IgD-negative memory B cell (primary cell): ENCODE results near the gene MAGI2. TPM values are rescaled to one million over a fixed set of nuclear protein-coding genes. Genes with fewer than 3 reads are reported as not detected.

Experiments used
- H3K27ac Mint-ChIP-seq, 3 donors: one replicate each; pipeline ENCODE4 v1.8.0; 2020 to 2022; ENCODE audit warnings: mild to moderate bottlenecking in 3 of 3, mixed read lengths in 3 of 3, moderate library complexity in 1 of 3
- H3K27me3 Mint-ChIP-seq: one replicate; pipeline ENCODE4 v1.8.0; 2021; ENCODE audit warnings: mixed read lengths
- H3K36me3 Mint-ChIP-seq: one replicate; pipeline ENCODE4 v1.8.0; 2020; ENCODE audit warnings: mild to moderate bottlenecking, mixed read lengths
- H3K4me1 Mint-ChIP-seq, 3 donors: one replicate each; pipeline ENCODE4 v1.8.0; 2020 to 2022; ENCODE audit warnings: mixed read lengths in 3 of 3, mild to moderate bottlenecking in 1 of 3
- H3K4me3 Mint-ChIP-seq, 4 donors: one replicate each; pipeline ENCODE4 v1.8.0; 2020 to 2022; ENCODE audit warnings: mild to moderate bottlenecking in 4 of 4, mixed read lengths in 4 of 4, moderate library complexity in 3 of 4
- H3K9me3 Mint-ChIP-seq, 3 donors: one replicate each; pipeline ENCODE4 v1.8.0; 2020 to 2021; ENCODE audit warnings: mixed read lengths in 3 of 3, mild to moderate bottlenecking in 1 of 3
- polyA plus RNA-seq: library from polyadenylated mRNA; unstranded; fragments of 300-500 nt; fragmentation: Illumina TruSeq; gene quantifications from one replicate; pipeline ENCODE4 v1.2.3, GENCODE V29; 2021

The MAGI2 gene
- polyA plus RNA-seq, 1 donor from 2014 or later = not detected

DNA sequence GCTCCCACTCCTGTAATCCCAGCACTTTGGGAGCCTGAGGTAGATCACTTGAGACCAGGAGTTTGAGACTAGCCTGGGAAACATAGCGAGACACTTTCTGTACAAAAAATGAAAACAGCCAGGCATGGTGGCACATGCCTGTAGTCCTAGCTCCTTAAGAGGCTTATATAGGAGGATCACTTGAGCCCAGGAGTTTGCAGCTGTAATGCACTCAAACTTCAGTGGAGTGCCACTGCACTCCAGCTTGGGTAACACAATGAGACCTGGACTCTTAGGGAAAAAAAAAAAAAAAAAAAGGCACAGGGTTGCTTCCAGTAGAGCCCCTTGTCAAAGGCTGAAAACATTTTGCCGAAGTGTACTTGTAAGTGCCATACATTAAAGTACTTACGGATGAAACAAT lies 1459.6 kb downstream of the MAGI2 start:
- Mint-ChIP-seq H3K27me3 (peaks cover 5% of the 10 kb centered on the region), H3K9me3 (peaks cover 0 to 3% (median 2%) of the 10 kb centered on the region in 3 donors), H3K36me3 (peaks cover 2% of the 10 kb centered on the region), H3K27ac (no peak overlapping the region), H3K4me3 (no peak overlapping the region), H3K4me1 (peaks cover 0 to 2% (median 0%) of the 10 kb centered on the region in 3 donors)

DNA sequence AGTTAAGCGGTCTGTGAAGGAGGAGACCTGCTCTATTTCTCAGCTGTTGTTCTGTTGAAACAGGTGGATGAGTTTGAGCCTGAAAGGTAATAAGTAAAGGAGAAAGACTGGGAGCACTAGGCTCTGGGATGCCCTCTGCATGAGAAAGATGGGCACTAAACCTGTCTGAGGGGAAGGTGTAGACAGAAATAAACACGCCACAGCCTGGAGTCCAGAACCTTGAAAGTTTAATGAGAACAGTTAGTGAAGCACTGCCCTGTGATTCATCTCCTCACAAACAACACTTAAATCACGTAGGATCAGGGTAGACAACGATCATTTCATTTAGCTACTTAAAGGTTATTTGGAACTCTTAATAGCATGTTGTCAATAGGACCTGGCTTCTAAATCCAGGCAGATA lies 1461.8 kb downstream of the MAGI2 start:
- H3K4me3 Mint-ChIP-seq = no peak overlapping the region
- peaks cover 8% of the 10 kb centered on the region for H3K27me3 Mint-ChIP-seq
- H3K9me3 Mint-ChIP-seq = peaks cover 0 to 2% (median 0%) of the 10 kb centered on the region in 3 donors
- peaks cover 0 to 2% (median 0%) of the 10 kb centered on the region in 3 donors for H3K4me1 Mint-ChIP-seq
- peaks cover 2% of the 10 kb centered on the region for H3K36me3 Mint-ChIP-seq
- no peak overlapping the region for H3K27ac Mint-ChIP-seq

DNA sequence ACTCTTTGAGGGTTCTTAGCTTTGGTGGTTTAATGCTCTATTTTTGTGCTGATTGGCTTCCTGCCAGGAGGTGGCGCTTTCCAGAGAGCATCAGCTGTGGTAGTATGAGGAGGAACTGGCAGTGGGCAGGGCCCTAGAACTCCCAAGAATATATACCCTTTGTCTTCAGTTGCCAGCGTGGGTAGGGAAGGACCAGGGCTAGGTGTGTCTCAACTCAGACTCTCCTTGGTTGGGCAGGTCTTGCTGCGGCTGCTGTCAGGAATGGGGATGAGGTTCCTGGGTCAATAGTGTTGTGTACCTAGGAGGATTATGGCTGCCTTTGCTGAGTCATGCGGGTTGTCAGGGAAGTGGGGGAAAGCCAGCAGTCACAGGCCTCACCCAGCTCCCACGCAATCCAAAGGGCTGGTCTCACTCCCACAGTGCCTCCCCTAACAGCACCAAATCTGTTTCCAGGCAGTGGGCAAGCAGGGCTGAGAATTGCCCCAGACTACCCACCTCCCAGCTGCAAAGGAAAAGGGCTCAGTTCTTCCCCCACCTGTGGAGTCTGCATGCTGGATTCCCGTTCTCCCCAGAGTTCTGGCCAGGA lies 1463.4 kb downstream of the MAGI2 start:
- Mint-ChIP-seq H3K27me3 (peaks cover 12% of the 10 kb centered on the region), H3K4me3 (no peak overlapping the region), H3K36me3 (peaks cover 2% of the 10 kb centered on the region), H3K27ac (no peak overlapping the region), H3K4me1 (no peaks in the 10 kb centered on the region), H3K9me3 (peaks cover 0 to 2% (median 0%) of the 10 kb centered on the region in 3 donors)

DNA sequence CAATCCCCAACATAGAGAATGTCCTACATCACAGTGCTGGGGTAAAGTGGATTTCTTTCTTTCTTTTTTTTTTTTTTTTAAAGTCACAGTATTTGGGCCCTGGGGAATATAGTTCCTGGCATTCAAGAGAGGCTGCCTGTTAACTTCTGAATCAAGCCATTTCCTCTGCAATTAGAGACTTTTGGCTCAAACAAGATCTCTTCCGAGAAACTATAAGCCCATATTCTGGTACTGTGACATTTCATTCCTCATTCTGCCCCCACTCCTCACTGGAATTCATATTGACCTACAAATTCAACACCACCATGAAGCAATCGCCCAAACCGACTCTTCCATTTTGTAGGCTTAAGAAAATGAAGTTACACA lies 1467.5 kb downstream of the MAGI2 start:
- no peak overlapping the region for H3K27ac Mint-ChIP-seq
- H3K4me1 Mint-ChIP-seq = peaks cover 0 to 2% (median 0%) of the 10 kb centered on the region in 3 donors
- peaks cover 2% of the 10 kb centered on the region for H3K36me3 Mint-ChIP-seq
- peaks cover 0 to 2% (median 0%) of the 10 kb centered on the region in 3 donors for H3K9me3 Mint-ChIP-seq
- peaks cover 12% of the 10 kb centered on the region for H3K27me3 Mint-ChIP-seq
- no peak overlapping the region for H3K4me3 Mint-ChIP-seq

DNA sequence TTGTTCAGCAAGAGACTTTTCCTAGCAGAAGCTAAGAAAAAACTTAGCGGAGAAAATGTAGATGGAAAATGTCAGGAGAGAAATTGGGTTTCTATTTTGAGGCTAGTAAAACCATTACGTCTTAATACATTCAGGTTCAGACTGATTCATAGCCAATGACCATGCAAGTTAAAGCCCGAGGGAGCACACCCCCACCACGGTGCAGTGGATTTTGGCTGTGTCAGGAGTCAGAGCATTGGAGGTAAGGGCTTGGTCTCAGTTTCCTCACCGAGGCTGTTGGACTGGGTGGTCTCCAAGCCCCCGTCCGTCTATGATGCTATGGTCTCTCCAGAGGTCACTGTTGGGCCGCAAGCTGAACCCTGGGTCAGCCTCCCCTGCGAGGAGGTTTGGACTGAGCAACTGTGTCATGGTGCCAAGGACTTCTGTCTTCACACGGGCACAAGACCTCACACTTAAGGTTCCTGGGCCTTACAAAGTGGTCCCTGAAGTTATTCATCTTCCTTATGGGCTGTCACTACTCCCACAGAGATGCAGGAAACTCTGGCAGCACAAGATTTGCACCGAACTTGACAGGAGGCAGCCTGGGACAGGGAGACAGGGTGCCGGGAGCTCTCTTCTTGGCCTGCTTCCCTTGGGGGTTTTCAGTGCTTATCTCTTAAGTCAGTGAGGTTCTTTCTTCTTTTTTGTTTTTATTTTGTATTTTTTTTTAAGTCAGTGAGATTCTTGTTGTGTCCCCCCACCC lies 1468.1 kb downstream of the MAGI2 start:
- H3K9me3 Mint-ChIP-seq = peaks cover 0 to 2% (median 0%) of the 10 kb centered on the region in 3 donors
- peaks cover 12% of the 10 kb centered on the region for H3K27me3 Mint-ChIP-seq
- H3K27ac Mint-ChIP-seq = no peak overlapping the region

DNA sequence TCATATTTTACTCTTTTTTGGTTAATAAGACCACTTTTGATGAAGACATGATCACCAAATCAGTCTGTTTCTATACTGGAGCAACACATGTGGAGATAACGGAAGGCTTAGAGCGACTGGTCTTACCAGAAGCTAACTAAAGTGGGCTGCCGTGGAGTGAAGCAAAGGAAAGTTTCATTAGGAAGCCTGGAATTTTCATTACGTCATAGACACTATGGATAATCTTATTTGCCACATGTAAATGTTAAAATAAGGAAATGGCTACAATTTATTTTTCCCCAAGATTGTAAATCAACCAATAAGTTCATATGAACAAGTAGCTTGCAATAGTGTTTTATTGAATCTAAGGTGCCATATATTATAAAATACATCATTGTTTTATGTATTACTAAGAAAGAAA lies 1469.5 kb downstream of the MAGI2 start:
- Mint-ChIP-seq H3K27ac (no peak overlapping the region), H3K27me3 (peaks cover 12% of the 10 kb centered on the region), H3K4me1 (peaks cover 0 to 2% (median 0%) of the 10 kb centered on the region in 3 donors), H3K4me3 (no peak overlapping the region), H3K9me3 (no peaks in the 10 kb centered on the region), H3K36me3 (peaks cover 4% of the 10 kb centered on the region)

More for the DNA sequence above, 1468.1 kb downstream of the MAGI2 start:
- H3K36me3 Mint-ChIP-seq = peaks cover 5% of the 10 kb centered on the region
- peaks cover 0 to 2% (median 0%) of the 10 kb centered on the region in 3 donors for H3K4me1 Mint-ChIP-seq
- no peak overlapping the region for H3K4me3 Mint-ChIP-seq

DNA sequence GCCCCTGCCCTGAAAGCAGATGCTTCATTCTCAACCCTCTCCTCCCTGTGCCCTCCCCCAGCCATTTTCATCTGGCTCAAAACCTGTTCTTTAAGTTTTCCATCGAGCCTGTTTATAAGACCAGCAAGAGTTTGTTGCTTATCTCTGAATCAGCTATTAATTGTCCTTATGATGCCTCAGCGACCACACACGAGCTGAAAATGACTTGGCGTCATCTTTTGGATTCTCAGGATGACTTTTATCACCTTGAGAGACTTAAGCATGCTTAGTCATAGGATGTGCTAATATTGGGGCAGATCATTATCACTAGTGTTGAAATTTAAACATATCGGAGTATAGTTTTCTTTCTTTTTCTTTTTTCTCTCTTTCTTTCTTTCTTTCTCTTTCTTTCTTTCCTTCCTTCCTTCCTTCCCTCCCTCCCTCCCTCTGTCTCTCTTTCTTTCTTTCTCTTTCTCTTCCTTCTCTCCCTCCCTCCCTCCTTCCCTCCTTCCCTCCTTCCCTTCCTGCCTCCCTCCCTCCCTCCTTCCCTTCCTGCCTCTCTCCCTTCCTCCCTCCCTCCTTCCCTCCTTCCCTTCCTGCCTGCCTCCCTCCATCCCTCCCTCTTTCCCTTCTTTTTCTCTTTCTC lies 1470.4 kb downstream of the MAGI2 start:
- no peaks in the 10 kb centered on the region for H3K9me3 Mint-ChIP-seq
- H3K36me3 Mint-ChIP-seq = peaks cover 4% of the 10 kb centered on the region
- peaks cover 12% of the 10 kb centered on the region for H3K27me3 Mint-ChIP-seq
- H3K4me1 Mint-ChIP-seq = peaks cover 0 to 2% (median 0%) of the 10 kb centered on the region in 3 donors
- H3K4me3 Mint-ChIP-seq = no peak overlapping the region
- H3K27ac Mint-ChIP-seq = no peak overlapping the region

DNA sequence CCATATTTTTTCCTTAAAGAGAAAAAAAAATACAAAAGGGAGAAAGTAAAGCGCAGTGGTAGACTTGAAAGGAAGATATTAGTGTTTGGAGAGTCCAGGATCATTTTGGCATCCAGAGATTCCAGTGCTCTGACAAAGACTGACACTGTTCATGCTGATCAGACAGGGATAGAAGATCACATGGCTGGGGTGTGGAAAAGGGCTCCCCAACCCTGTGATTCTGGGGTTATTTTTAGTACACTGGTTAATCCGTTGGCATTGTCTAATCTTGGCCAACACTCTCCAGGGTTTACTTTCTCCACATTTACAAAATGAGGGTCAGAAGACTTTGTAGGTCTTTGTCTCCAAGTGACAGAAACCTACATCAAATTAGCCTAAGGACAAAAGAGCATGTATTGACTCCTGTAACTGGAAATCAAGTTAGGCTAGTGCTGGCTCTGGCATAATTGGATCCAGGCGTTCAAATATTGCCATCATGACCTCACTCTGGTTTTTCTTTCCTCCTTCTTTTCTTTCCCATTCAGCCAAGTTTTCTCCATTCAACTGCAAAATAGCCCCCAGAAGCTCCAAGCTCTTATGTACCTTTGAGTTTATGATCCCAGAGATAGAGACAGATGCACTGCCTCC lies 1473.3 kb downstream of the MAGI2 start:
- Mint-ChIP-seq H3K36me3 (peaks cover 4% of the 10 kb centered on the region), H3K9me3 (peaks cover 0 to 2% (median 0%) of the 10 kb centered on the region in 3 donors), H3K4me1 (peaks cover 0 to 2% (median 2%) of the 10 kb centered on the region in 3 donors), H3K27ac (no peak overlapping the region), H3K4me3 (no peak overlapping the region), H3K27me3 (peaks cover 5% of the 10 kb centered on the region)

DNA sequence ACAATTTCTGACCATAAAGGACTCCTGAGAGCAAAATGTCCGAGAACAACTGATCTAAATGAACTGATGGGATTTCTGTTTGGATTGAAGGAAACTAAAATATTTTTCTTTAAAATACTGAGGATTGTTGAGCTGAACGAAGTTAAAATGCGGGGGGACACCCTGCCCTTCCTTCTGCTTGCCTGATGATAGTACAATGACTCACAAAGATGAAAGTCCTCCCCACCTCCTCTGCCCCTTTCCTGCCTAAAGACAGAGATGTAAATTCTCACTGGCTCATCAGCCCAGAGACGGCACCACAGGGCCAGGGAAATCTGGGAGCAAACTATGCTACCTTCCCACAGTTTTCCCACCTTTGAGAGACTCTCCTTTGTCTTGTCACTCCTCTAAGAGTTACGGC lies 1474.2 kb downstream of the MAGI2 start:
- no peak overlapping the region for H3K27ac Mint-ChIP-seq
- peaks cover 0 to 2% (median 2%) of the 10 kb centered on the region in 3 donors for H3K4me1 Mint-ChIP-seq
- peaks cover 4% of the 10 kb centered on the region for H3K36me3 Mint-ChIP-seq
- peaks cover 0 to 2% (median 0%) of the 10 kb centered on the region in 3 donors for H3K9me3 Mint-ChIP-seq
- H3K27me3 Mint-ChIP-seq = peaks cover 5% of the 10 kb centered on the region
- no peak overlapping the region for H3K4me3 Mint-ChIP-seq

DNA sequence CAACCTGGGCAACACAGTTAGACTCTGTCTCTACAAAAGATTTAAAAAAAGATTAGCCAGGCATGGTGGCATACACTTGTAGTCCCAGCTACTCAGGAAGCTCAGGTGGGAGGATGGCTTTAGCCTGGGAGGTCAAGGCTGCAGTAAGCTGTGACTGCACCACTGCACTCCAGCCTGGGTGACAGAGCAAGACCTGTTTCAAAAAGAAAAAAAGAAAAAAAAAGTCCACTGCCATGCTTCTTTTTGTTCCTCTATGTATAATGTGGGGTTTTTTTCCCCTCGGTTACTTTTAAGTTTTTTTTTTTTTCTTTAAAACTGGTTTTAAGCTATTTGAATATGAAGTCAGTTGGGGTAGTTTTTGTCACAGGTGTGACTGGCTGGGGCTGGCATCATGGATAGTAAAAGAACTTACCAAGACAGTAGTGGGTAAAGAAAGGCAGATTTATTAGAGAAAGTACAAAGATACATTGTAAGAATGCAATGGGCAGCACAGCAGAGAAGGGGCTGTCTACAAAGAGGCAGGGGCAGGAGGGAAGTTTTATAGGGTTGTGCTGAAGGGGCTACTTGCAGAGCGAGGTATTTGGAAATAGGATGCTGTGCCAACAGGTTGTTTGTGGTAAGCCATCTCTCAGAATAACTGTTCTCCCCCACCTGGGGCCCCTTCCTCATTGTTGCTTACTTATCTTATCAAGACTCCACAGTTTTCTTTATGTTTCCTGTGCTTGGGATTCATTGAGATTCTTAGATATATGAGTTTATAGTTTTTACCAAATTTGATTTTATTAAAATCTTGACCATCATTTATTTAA lies 1477.6 kb downstream of the MAGI2 start:
- H3K4me3 Mint-ChIP-seq = no peak overlapping the region

DNA sequence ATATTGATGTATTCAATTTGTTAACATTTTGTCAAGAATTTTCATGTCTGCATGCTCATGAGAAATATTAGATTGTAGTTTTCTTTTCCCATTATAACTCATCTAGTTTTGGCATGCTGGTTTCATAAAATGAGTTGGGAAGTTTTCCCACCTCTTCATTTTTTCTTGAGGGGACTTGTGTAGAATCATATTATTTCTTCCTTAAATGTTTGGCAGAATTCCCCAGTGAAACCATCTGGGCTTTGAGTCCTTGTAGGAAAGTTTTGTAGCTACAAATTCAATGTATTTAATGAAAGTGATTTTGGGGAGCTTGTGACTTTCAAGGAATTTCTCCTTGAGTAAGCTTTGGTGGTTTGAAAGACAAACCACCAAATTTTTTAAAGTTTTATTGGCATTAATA lies 1481.7 kb downstream of the MAGI2 start:
- Mint-ChIP-seq H3K4me3 (no peak overlapping the region), H3K4me1 (peaks cover 0 to 2% (median 0%) of the 10 kb centered on the region in 3 donors), H3K27me3 (no peaks in the 10 kb centered on the region), H3K9me3 (no peaks in the 10 kb centered on the region), H3K27ac (no peak overlapping the region), H3K36me3 (peaks cover 5% of the 10 kb centered on the region)

More for the DNA sequence above, 1477.6 kb downstream of the MAGI2 start:
- peaks cover 0 to 2% (median 0%) of the 10 kb centered on the region in 3 donors for H3K9me3 Mint-ChIP-seq
- peaks cover 3% of the 10 kb centered on the region for H3K27me3 Mint-ChIP-seq
- peak overlapping the region in 1 of 3 donors; percentile 57 for H3K27ac Mint-ChIP-seq
- H3K4me1 Mint-ChIP-seq = peaks cover 0 to 2% (median 0%) of the 10 kb centered on the region in 3 donors
- peaks cover 4% of the 10 kb centered on the region for H3K36me3 Mint-ChIP-seq

DNA sequence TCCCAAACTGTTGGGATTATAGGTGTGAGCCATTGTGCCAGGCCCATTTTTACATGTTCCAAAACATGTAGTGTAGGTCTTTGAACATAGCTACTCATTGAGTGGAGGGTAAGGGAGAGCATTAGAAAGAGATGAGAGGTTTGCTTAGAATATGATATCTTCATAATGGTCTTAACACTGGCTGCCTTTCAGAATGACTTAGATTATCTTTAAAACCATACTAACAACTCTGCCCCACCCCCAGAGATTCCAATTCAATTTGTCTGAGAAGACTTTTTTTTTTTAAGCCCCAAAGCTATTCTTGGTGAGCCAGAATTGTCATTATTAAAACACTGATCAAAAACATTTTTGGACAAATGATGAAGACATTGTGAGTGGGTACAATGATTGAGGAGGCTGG lies 1486.0 kb downstream of the MAGI2 start:
- Mint-ChIP-seq H3K9me3 (no peaks in the 10 kb centered on the region), H3K36me3 (peaks cover 6% of the 10 kb centered on the region), H3K27ac (peak overlapping the region in 1 of 3 donors; percentile 31), H3K4me3 (no peak overlapping the region), H3K4me1 (peaks cover 0 to 2% (median 0%) of the 10 kb centered on the region in 3 donors), H3K27me3 (no peaks in the 10 kb centered on the region)
